Neural progenitor cell (in vitro differentiated cells): ENCODE measurements around the gene TMEM175. TPM values are rescaled to one million over a fixed set of nuclear protein-coding genes. Genes with fewer than 3 reads are reported as not detected.

Experiments used
- DNase-seq: peaks from one replicate; pipeline ENCODE4 v3.0.0-alpha.2; 2016; ENCODE audit warnings: low spot score
- H2AFZ ChIP-seq: fragments of 200-600 bp; sonication (generic); replicated peaks from 2 replicates; pipeline ENCODE4 v1.6.1; 2016; ENCODE audit warnings: antibody characterized with exemption
- H3F3A ChIP-seq: fragments of 200-600 bp; sonication (generic); 2 replicates; pipeline ENCODE4 v1.6.1; 2016; ENCODE audit warnings: antibody characterized with exemption, low read depth
- H3K27ac ChIP-seq: fragments of 200-600 bp; sonication (generic); 2 replicates; pipeline ENCODE4 v1.5.1; 2016; ENCODE audit warnings: mild to moderate bottlenecking
- H3K27me3 ChIP-seq: fragments of 200-600 bp; sonication (generic); 2 replicates; pipeline ENCODE4 v1.6.1; 2016; ENCODE audit warnings: mild to moderate bottlenecking, moderate library complexity
- H3K36me3 ChIP-seq: fragments of 200-600 bp; sonication (generic); 2 replicates; pipeline ENCODE4 v1.5.1; 2016
- H3K4me1 ChIP-seq: fragments of 200-600 bp; sonication (generic); 2 replicates; pipeline ENCODE4 v1.6.1; 2016; ENCODE audit warnings: mixed run types
- H3K4me2 ChIP-seq: fragments of 200-600 bp; sonication (generic); 2 replicates; pipeline ENCODE4 v1.6.1; 2016
- H3K4me3 ChIP-seq: fragments of 200-600 bp; sonication (generic); 2 replicates; pipeline ENCODE4 v1.5.1; 2016
- H3K79me2 ChIP-seq: fragments of 200-600 bp; sonication (generic); 2 replicates; pipeline ENCODE4 v1.6.1; 2016; ENCODE audit warnings: low read depth
- H3K9ac ChIP-seq: fragments of 200-600 bp; sonication (generic); 2 replicates; pipeline ENCODE4 v1.6.1; 2016
- H3K9me3 ChIP-seq: fragments of 200-600 bp; sonication (generic); 2 replicates; pipeline ENCODE4 v1.5.1; 2016; ENCODE audit warnings: low read depth
- H4K20me1 ChIP-seq: fragments of 200-600 bp; sonication (generic); 2 replicates; pipeline ENCODE4 v1.6.1; 2016; ENCODE audit warnings: low read depth
- H3K27ac Mint-ChIP-seq: 3 replicates; pipeline ENCODE4 v1.8.0; 2021; ENCODE audit warnings: mixed read lengths
- H3K27me3 Mint-ChIP-seq: 2 replicates; pipeline ENCODE4 v1.8.0; 2022; ENCODE audit warnings: low read depth, mild to moderate bottlenecking, inconsistent platforms, moderate library complexity, mixed read lengths; ENCODE audit not compliant: insufficient read depth
- H3K36me3 Mint-ChIP-seq: 3 replicates; pipeline ENCODE4 v1.8.0; 2021; ENCODE audit warnings: mixed read lengths
- H3K4me1 Mint-ChIP-seq: 3 replicates; pipeline ENCODE4 v1.8.0; 2021; ENCODE audit warnings: mixed read lengths
- H3K4me3 Mint-ChIP-seq: 3 replicates; pipeline ENCODE4 v1.8.0; 2021; ENCODE audit warnings: mild to moderate bottlenecking, moderate library complexity, mixed read lengths
- H3K9me3 Mint-ChIP-seq: 3 replicates; pipeline ENCODE4 v1.8.0; 2020; ENCODE audit warnings: mixed read lengths
- CTCF ChIP-seq: fragments of 200-600 bp; sonication (generic); IDR thresholded peaks from 2 replicates; pipeline ENCODE4 v1.5.1; 2017; ENCODE audit warnings: antibody characterized with exemption, mild to moderate bottlenecking
- EZH2 ChIP-seq: fragments of 200-600 bp; sonication (generic); IDR thresholded peaks from 2 replicates; pipeline ENCODE4 v1.6.1; 2017; ENCODE audit warnings: antibody characterized with exemption, mild to moderate bottlenecking, moderate library complexity
- EZH2phosphoT487 ChIP-seq: fragments of 200-600 bp; sonication (generic); IDR thresholded peaks from 2 replicates; pipeline ENCODE4 v1.6.1; 2017; ENCODE audit warnings: antibody characterized with exemption
- total RNA-seq: library from RNA; depleted of rRNA; stranded (reverse); fragments of >200 nt; gene quantifications from 2 replicates; pipeline ENCODE4 v1.2.3, GENCODE V29; 2015; ENCODE audit warnings: low replicate concordance

TMEM175 gene
- total RNA-seq, 1 donor from 2014 or later: 4.4 TPM

GRCh38 chr4:967113-968104 lies 35.1 kb downstream of the TMEM175 start:
- Histone ChIP-seq H3F3A (no peaks in the 10 kb centered on the region), H3K79me2 (no peaks in the 10 kb centered on the region), H3K36me3 (no peaks in the 10 kb centered on the region), H3K27ac (no peak overlapping the region), H3K27me3 (peaks cover 55% of the 10 kb centered on the region), H4K20me1 (peaks cover 29% of the 10 kb centered on the region), H3K9ac (no peak overlapping the region), H2AFZ (no peak overlapping the region), H3K4me3 (peak overlapping the region; percentile 7), H3K4me1 (no peaks in the 10 kb centered on the region), H3K4me2 (peak overlapping the region; percentile 72), H3K9me3 (no peaks in the 10 kb centered on the region)
- peak; percentile 39 for DNase-seq
- H3K36me3 Mint-ChIP-seq: peaks cover 2% of the 10 kb centered on the region
- H3K27ac Mint-ChIP-seq: no peak overlapping the region
- peaks cover 2% of the 10 kb centered on the region for H3K27me3 Mint-ChIP-seq
- TF ChIP-seq EZH2phosphoT487: peak; percentile 42
- peak; percentile 61 for TF ChIP-seq EZH2
- TF ChIP-seq CTCF: no peak
- no peaks in the 10 kb centered on the region for H3K9me3 Mint-ChIP-seq
- H3K4me3 Mint-ChIP-seq: no peak overlapping the region
- H3K4me1 Mint-ChIP-seq: no peaks in the 10 kb centered on the region

- no peaks in the 10 kb centered on the region for H3F3A ChIP-seq
These were observed 36.0 kb downstream of the TMEM175 start for GRCh38 chr4:968221-968620.

GRCh38 chr4:968621-969394 lies 36.5 kb downstream of the TMEM175 start:
- Histone ChIP-seq H4K20me1 (peaks cover 34% of the 10 kb centered on the region), H3K9me3 (no peaks in the 10 kb centered on the region), H3K27ac (no peak overlapping the region), H3F3A (no peaks in the 10 kb centered on the region), H3K4me3 (no peak overlapping the region), H3K4me2 (no peak overlapping the region), H3K27me3 (peaks cover 65% of the 10 kb centered on the region), H3K79me2 (no peaks in the 10 kb centered on the region), H2AFZ (no peak overlapping the region), H3K4me1 (no peaks in the 10 kb centered on the region), H3K36me3 (no peaks in the 10 kb centered on the region), H3K9ac (no peak overlapping the region)
- H3K4me1 Mint-ChIP-seq: no peaks in the 10 kb centered on the region
- peaks cover 2% of the 10 kb centered on the region for H3K27me3 Mint-ChIP-seq
- no peak overlapping the region for H3K27ac Mint-ChIP-seq
- no peak for TF ChIP-seq CTCF
- no peak for TF ChIP-seq EZH2phosphoT487
- TF ChIP-seq EZH2: no peak
- no peak for DNase-seq
- peaks cover 2% of the 10 kb centered on the region for H3K36me3 Mint-ChIP-seq
- H3K9me3 Mint-ChIP-seq: no peaks in the 10 kb centered on the region
- H3K4me3 Mint-ChIP-seq: no peak overlapping the region

More at GRCh38 chr4:968221-968620, 36.0 kb downstream of the TMEM175 start:
- H3K4me3 Mint-ChIP-seq: no peak overlapping the region
- Histone ChIP-seq H3K9me3 (no peaks in the 10 kb centered on the region), H3K9ac (no peak overlapping the region), H3K36me3 (no peaks in the 10 kb centered on the region), H3K4me2 (peak overlapping the region; percentile 72), H3K4me3 (no peak overlapping the region), H3K27ac (no peak overlapping the region), H3K27me3 (peaks cover 63% of the 10 kb centered on the region), H2AFZ (no peak overlapping the region), H4K20me1 (peaks cover 34% of the 10 kb centered on the region), H3K4me1 (no peaks in the 10 kb centered on the region), H3K79me2 (no peaks in the 10 kb centered on the region)
- H3K27me3 Mint-ChIP-seq: peaks cover 2% of the 10 kb centered on the region
- H3K27ac Mint-ChIP-seq: no peak overlapping the region
- peaks cover 2% of the 10 kb centered on the region for H3K36me3 Mint-ChIP-seq
- no peaks in the 10 kb centered on the region for H3K9me3 Mint-ChIP-seq
- no peak for DNase-seq
- no peaks in the 10 kb centered on the region for H3K4me1 Mint-ChIP-seq
- TF ChIP-seq CTCF (no peak), EZH2 (no peak), EZH2phosphoT487 (no peak)
